Prostate gland (tissue), 2 donors: ENCODE results near the gene RBM27. TPM values are rescaled to one million over a fixed set of nuclear protein-coding genes. Genes with fewer than 3 reads are reported as not detected.
"Not testable (repeated sequence)": the region's sequence is repeated elsewhere in the genome, so short reads cannot be mapped to it uniquely, and the experiment has no call there.

ENCODE experiments used
- DNase-seq: peaks from one replicate; pipeline ENCODE4 v3.0.0-alpha.2; 2019; ENCODE audit warnings: low spot score
- H3K27ac ChIP-seq, 2 donors: fragments of 200-600 bp; sonication (generic); 2 replicates each; pipeline ENCODE4 v1.5.1; 2017 to 2019
- H3K27me3 ChIP-seq: fragments of 200-600 bp; sonication (generic); replicated peaks from 2 replicates; pipeline ENCODE4 v1.5.1; 2019; ENCODE audit not compliant: insufficient read depth
- H3K36me3 ChIP-seq, 2 donors: fragments of 200-600 bp; sonication (generic); 1 replicate in 1 of 2; 2 replicates in 1 of 2; pipeline versions ENCODE4 v1.5.1 to v1.8.1; 2017 to 2019
- H3K4me1 ChIP-seq: fragments of 200-600 bp; sonication (generic); replicated peaks from 2 replicates; pipeline ENCODE4 v1.5.1; 2019
- H3K4me3 ChIP-seq, 2 donors: fragments of 200-600 bp; sonication (generic); 2 replicates each; pipeline ENCODE4 v1.5.1; 2017 to 2019
- H3K9me3 ChIP-seq: fragments of 200-600 bp; sonication (generic); 2 replicates; pipeline ENCODE4 v1.5.1; 2017
- CTCF ChIP-seq, 4 experiments: fragments of 200-600 bp in 2 of 4; fragments of 450-650 bp in 2 of 4; sonication (generic) in 2 of 4; IDR thresholded peaks; 1 replicate in 3 of 4; 2 replicates in 1 of 4; pipeline ENCODE4 v1.5.1; 2016 to 2019; ENCODE audit warnings: antibody characterized with exemption in 4 of 4, mild to moderate bottlenecking in 2 of 4, moderate library complexity in 2 of 4
- POLR2A ChIP-seq: fragments of 450-650 bp; IDR thresholded peaks from one replicate; pipeline ENCODE4 v1.6.1; 2016; ENCODE audit warnings: antibody characterized with exemption, mild to moderate bottlenecking
- POLR2AphosphoS5 ChIP-seq: sonication (generic); formaldehyde crosslinking; IDR thresholded peaks from one replicate; pipeline ENCODE4 v1.6.1; 2017; ENCODE audit warnings: antibody characterized with exemption
- WGBS: methylation state at CpG from one replicate; pipeline ENCODE4 v1.1.5; 2018; 5-methylcytosine and 5-hydroxymethylcytosine counted together
- intact Hi-C: fragments of 100-400 bp; cut with DNase I; formaldehyde crosslinking; loops from one replicate; pipeline ENCODE4 v1.14.2; 2022
- total RNA-seq, 2 donors: library from RNA; depleted of rRNA; stranded (reverse); fragments of >200 nt; gene quantifications; one replicate each; pipeline ENCODE4 v1.1.0, GENCODE V29; 2016

The RBM27 gene
- total RNA-seq, 2 donors from 2014 or later, result 20.9 to 58.9 TPM

- H3K4me1 ChIP-seq, result peaks cover 5% of the 10 kb centered on the region
- no peaks in the 10 kb centered on the region for H3K36me3 ChIP-seq
- no peak overlapping the region for H3K27ac ChIP-seq
- intact Hi-C loops, result no loop called here
- no peaks in the 10 kb centered on the region for H3K9me3 ChIP-seq
- no peak for DNase-seq
- no peaks in the 10 kb centered on the region for H3K27me3 ChIP-seq
- WGBS, result 76% methylated on average over 4 of the region's 4 CpGs
- TF ChIP-seq CTCF (IDR thresholded peaks at IDR 0.05) (no peak), POLR2A (no peak), POLR2AphosphoS5 (no peak)
- H3K4me3 ChIP-seq, result no peak overlapping the region
Observed at GRCh38 chr5:146213210-146213826, 9.9 kb downstream of the RBM27 start.

- H3K27me3 ChIP-seq, H3K4me3 ChIP-seq, H3K27ac ChIP-seq, H3K4me1 ChIP-seq, H3K9me3 ChIP-seq, H3K36me3 ChIP-seq, intact Hi-C loops, DNase-seq: not testable (repeated sequence)
- 95% methylated on average over 5 of the region's 5 CpGs for WGBS
Observed at GRCh38 chr5:146214881-146215280, 11.5 kb downstream of the RBM27 start.

- WGBS, result 77% methylated on average over 2 of the region's 2 CpGs
- TF ChIP-seq CTCF (IDR thresholded peaks at IDR 0.05), result no peak
- TF ChIP-seq POLR2A, result no peak
- no peak for TF ChIP-seq POLR2AphosphoS5
- intact Hi-C loops, result no loop called here
- Histone ChIP-seq H3K4me1 (no peaks in the 10 kb centered on the region), H3K4me3 (no peak overlapping the region), H3K27ac (no peak overlapping the region), H3K36me3 (no peaks in the 10 kb centered on the region), H3K9me3 (no peaks in the 10 kb centered on the region), H3K27me3 (no peaks in the 10 kb centered on the region)
- DNase-seq, result no peak
Observed at GRCh38 chr5:146218168-146218567, 14.8 kb downstream of the RBM27 start.

- Histone ChIP-seq H3K27me3 (no peaks in the 10 kb centered on the region), H3K4me1 (no peaks in the 10 kb centered on the region), H3K27ac (no peak overlapping the region), H3K4me3 (no peak overlapping the region), H3K36me3 (no peaks in the 10 kb centered on the region), H3K9me3 (no peaks in the 10 kb centered on the region)
- intact Hi-C loops, result no loop called here
- DNase-seq, result no peak
- no peak for TF ChIP-seq POLR2A
- TF ChIP-seq CTCF (IDR thresholded peaks at IDR 0.05), result no peak
- no peak for TF ChIP-seq POLR2AphosphoS5
Observed at GRCh38 chr5:146219243-146219642, 15.8 kb downstream of the RBM27 start.

GRCh38 chr5:146221234-146221633 lies 17.8 kb downstream of the RBM27 start:
- Histone ChIP-seq H3K4me1 (no peaks in the 10 kb centered on the region), H3K4me3 (no peak overlapping the region), H3K27ac (no peak overlapping the region), H3K9me3 (no peaks in the 10 kb centered on the region), H3K36me3 (no peaks in the 10 kb centered on the region), H3K27me3 (no peaks in the 10 kb centered on the region)
- WGBS, result 87% methylated on average over 3 of the region's 3 CpGs
- TF ChIP-seq POLR2AphosphoS5 (no peak), POLR2A (no peak), CTCF (IDR thresholded peaks at IDR 0.05) (no peak)
- DNase-seq, result no peak
- intact Hi-C loops, result no loop called here
